HG03565 (cell line): ENCODE data around the gene COL27A1.

Experiments used
- ATAC-seq: cut with Tn5 transposase; IDR thresholded peaks from one replicate; pipeline ENCODE4 v1.9.1; 2021; ENCODE audit warnings: mild to moderate bottlenecking, moderate library complexity; ENCODE audit not compliant: unreplicated experiment

COL27A1 gene

GRCh38 chr9:114202849-114203248, 47.5 kb downstream of the COL27A1 start:
- no peak for ATAC-seq

DNA sequence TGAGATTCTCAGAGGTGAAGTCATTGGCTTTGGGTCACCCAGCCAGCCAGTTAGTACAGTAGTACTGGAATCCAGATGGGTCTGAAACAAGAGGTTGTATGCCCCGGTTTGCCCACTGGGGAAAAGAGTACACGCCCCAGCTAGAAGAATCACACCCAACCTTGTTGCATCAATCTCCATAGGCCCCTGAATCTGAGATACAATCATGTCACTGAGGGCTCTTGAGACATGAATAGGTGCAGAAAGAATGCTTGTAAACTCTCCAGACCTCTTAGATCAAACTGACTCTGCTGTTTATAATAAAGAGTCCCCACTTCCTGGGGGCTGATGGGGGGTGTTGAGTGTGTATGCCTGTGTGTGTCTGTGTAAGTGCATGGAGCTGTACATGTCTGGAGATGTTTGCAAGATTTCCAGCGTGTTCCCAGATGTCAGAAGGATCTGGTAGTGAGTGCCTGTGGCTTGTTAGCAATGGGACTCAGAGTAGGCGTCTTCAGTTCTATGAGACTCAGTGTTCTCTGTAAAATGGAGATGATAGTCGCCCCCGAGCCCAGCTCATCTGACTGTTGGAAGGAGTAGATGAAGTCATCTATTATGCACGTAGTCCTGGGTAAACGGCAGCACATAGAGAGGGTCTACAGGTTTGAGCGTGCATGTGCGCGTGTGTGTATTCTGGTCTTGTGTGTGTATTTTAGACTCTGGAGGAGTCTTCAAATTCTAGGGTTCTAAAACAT, 48.2 kb downstream of the COL27A1 start:
- ATAC-seq = no peak

GRCh38 chr9:114204265-114204664, 48.9 kb downstream of the COL27A1 start:
- ATAC-seq = no peak

GRCh38 chr9:114205171-114206015, 50.1 kb downstream of the COL27A1 start:
- no peak for ATAC-seq

DNA sequence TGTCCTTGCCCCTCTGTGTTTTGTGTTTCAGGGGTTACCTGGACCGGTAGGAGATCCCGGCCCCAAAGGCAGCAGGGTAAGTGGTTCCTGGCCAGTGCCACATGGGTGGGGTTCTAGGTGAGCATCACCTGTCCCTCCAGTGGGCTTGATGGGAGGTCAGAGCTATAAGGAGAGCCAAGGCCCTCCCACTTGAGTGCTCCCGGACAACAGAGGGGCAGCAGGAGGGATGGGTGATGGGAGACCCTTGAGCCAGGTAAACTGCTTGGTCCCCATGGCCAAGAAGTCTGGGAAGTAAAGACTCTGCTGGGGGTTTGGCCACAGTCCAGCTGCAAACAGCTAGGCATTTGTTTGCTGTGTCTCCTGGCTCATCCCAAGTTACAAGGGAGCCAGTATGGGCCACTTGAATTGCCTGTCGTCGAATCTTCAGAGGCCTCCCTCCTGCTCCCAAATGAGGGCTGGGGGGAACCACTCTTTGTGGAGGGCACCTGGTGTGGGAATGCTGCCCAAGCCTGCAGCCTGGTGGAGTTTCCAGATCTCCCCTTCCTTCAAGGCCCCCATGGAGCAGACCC, 51.0 kb downstream of the COL27A1 start:
- ATAC-seq = no peak

GRCh38 chr9:114207034-114207810, 51.9 kb downstream of the COL27A1 start:
- no peak for ATAC-seq

- ATAC-seq = no peak
Observed at GRCh38 chr9:114207845-114208244, 52.5 kb downstream of the COL27A1 start.

DNA sequence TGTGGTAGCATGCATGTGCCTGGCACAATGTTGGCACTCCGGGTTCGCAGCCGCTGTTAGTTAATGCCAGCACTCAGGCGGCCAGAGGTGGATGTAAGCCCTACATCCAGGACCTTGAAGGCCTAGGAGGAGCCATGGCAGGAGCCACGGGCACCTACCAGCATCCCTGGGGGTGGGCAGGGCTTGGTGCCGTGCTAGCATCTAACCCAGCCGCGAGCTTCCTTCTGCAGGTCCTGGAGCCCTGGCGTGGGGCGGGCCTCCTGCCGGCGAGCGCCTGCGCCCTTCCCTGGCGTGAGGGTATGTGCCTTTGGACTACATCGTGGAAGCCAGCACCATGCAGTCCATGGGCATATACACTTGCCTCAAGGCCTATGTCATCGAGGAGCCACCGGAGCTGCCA, 53.8 kb downstream of the COL27A1 start:
- ATAC-seq = no peak

- no peak for ATAC-seq
Observed at GRCh38 chr9:114210136-114210535, 54.8 kb downstream of the COL27A1 start.

GRCh38 chr9:114210691-114211276, 55.4 kb downstream of the COL27A1 start:
- ATAC-seq = no peak

DNA sequence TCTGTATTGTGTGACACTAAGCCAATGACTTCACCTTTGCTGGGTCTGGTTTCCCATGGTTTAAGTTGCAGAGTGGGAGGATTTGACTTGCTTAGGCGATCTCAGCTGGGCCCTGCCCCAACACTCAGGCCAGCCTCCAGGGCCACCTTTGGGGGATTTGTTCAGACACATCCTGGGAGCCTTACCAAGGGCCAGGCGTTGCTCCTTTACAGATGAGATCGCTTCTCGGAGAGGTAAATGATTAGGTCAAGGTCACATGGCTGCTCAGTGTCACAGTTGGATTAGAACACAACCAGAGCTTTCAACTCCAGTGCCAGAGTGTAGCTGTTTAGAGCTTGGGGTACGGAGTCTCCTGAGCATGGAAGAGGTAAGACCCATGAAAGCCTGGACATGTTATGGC, 57.5 kb downstream of the COL27A1 start:
- ATAC-seq = no peak

DNA sequence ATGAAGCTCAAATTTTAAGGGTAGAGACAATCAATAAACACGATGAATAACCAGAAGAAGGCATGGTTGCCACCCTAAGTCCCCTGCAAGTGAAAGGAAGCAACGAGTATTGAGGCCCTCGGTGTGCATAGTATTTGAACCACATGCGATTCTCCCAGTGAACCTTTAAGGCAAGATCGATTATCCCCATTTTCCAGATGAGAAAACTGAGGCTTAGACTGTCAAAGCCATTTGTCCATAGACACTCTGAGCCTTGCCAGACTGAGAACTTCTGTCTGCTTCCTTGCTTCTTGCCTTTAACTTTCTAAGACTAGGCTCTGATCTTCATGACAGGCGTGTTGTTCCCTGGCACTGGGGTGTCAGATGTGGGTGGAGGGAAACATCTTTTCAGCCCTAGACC, 58.2 kb downstream of the COL27A1 start:
- no peak for ATAC-seq

DNA sequence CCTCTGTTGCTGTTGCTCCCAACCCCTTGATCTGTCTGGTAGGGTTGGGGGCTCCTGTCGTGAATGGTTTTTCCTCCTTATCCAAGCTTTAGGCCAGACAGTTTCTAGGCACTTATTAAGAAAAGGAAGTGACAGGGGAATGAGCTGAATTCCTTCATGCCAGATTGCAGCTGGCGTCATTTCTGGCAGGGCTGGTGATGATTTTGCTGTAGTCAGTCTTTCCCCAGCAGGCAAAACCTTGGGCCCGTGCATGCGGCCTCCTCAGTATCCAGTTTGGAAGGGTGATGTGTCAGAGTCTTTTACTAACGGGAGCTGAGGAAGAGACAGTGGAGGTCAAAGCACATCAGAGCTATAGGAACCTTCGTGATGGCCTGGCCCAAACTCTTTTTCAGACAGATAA, 58.8 kb downstream of the COL27A1 start:
- ATAC-seq = no peak

- ATAC-seq = no peak
Observed at GRCh38 chr9:114214686-114215414, 59.5 kb downstream of the COL27A1 start.

GRCh38 chr9:114216081-114216480, 60.7 kb downstream of the COL27A1 start:
- ATAC-seq = no peak

DNA sequence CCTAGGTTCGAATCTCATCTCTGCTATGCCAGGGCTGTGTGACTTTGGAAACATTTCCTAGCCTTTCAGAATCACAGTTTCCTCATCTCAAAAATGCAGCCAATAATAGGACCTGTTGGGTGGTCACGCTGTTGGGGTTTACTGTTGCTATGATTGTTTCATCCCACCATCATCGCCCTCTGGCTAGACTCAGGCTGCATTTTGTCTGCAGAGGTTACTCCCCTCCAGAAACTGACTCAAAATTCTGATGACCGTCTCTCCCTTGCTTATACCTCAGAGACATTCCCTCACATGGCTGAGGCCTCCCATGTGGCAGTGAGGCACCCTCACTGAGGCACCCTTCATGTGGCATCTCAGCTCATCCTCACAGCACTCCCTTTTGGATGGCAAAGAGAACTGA, 61.6 kb downstream of the COL27A1 start:
- ATAC-seq = no peak

- no peak for ATAC-seq
Observed at GRCh38 chr9:114218264-114219120, 63.2 kb downstream of the COL27A1 start.

- no peak for ATAC-seq
Observed at GRCh38 chr9:114220061-114220541, 64.8 kb downstream of the COL27A1 start.
